NCI-H1436 (cell line): ENCODE results near the gene FOXC2.

Experiments
- DNase-seq: peaks from one replicate; lab custom pipeline; 2025; lab: John Stamatoyannopoulos, UW

Gene FOXC2

DNA sequence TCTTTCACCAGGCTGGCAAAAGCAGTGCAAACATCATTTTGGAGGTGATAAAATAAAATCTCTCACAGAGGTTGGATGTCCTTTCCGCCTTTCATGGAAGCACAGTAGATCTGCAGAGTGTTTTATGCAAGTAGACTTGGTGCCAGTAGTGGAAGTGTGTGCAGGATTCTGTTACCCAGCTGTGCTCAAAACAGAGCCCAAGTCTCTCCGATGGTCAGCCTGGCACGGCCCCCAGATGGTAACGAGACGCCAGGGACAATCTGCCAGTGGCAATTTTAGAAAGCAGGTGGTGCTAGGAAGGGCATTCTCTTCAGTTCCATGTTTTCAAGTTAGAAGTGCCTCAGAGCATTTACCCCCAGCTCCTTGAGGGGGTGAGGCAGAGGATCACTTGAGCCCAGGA is 10.1 kb upstream of the FOXC2 start:
- no peak for DNase-seq

- DNase-seq: no peak
These were observed 9.0 kb upstream of the FOXC2 start for GRCh38 chr16:86557587-86557986.

DNA sequence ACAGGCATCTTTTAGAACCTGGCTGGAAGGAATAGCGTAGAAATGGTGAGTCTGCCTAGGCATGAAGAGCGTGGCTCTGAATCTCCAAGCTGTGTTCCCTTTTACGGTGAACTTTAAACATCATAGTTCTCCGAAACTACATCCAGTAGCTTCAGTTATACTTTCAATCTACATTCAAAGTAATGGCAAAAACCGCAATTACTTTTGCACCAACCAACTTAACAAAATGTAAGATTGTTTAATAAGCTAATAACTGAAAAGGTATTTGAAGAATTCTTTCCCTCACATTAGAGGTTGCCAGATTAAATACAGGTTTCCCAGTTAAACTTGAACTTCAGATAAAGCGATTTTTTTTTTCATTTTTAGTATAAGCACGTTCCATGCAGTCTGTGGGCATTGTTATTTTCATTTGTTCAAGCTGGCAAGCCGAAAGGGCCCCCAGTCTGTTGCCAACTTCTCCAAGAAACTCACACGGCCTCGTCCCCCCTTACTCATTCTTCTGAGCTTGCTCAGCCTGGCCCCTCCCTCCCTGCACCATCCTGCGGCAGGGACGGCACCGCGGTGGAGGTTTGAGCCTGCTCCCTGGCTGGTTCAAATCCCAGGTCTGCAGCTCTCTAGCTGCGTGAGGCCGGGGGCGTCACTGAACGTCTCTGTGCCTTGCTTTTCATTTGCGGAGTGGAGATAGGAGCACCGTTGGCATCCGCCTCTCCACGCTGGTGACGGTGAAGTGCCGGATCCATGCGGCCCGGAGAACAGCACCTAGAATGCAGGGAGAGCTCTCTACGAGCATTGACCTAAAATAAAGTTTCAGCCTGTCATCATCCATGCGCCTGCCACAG is 8.1 kb upstream of the FOXC2 start:
- no peak for DNase-seq

DNA sequence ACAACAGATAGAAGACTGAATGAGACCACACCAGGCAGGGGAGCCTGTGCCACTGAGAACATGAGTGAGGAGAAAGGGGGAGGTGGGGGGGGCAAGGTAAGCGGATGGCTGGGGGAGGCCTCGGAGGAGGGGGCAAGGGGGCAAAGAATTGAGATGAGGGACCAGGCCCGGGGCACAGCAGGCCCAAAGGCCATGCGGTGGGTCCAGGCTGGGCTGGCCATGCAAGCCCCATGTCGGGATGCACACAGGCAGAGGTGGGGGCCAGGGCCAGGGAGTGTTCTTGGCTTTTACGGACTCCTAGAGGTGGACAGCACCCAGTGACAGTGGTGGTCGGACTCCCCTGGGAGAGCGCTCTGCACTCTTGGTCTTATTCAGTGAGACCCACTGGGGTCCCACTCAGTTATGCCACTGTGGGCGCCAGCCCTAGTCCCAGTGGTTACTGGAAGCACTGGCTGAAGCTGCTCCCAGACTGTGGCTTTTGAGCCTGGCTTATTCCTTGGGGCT is 6.8 kb upstream of the FOXC2 start:
- no peak for DNase-seq

GRCh38 chr16:86562356-86562755 is 4.3 kb upstream of the FOXC2 start:
- DNase-seq: no peak

- DNase-seq: peak; percentile 83
These were observed 2.9 kb upstream of the FOXC2 start for GRCh38 chr16:86563469-86564345.

GRCh38 chr16:86565181-86565631 is 1.4 kb upstream of the FOXC2 start:
- no peak for DNase-seq

GRCh38 chr16:86565644-86566511 is 751 bp upstream of the FOXC2 start:
- no peak for DNase-seq

DNA sequence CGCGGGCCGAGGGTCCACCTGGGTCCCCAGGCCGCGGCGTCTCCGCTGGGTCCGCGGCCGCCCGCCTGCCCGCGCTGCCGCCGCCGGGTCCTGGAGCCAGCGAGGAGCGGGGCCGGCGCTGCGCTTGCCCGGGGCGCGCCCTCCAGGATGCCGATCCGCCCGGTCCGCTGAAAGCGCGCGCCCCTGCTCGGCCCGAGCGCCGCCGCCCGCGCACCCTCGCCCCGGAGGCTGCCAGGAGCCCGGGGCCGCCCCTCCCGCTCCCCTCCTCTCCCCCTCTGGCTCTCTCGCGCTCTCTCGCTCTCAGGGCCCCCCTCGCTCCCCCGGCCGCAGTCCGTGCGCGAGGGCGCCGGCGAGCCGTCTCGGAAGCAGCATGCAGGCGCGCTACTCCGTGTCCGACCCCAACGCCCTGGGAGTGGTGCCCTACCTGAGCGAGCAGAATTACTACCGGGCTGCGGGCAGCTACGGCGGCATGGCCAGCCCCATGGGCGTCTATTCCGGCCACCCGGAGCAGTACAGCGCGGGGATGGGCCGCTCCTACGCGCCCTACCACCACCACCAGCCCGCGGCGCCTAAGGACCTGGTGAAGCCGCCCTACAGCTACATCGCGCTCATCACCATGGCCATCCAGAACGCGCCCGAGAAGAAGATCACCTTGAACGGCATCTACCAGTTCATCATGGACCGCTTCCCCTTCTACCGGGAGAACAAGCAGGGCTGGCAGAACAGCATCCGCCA is 504 bp downstream of the FOXC2 start:
- DNase-seq: no peak

GRCh38 chr16:86567701-86568581 is 1.3 kb downstream of the FOXC2 start:
- no peak for DNase-seq

DNA sequence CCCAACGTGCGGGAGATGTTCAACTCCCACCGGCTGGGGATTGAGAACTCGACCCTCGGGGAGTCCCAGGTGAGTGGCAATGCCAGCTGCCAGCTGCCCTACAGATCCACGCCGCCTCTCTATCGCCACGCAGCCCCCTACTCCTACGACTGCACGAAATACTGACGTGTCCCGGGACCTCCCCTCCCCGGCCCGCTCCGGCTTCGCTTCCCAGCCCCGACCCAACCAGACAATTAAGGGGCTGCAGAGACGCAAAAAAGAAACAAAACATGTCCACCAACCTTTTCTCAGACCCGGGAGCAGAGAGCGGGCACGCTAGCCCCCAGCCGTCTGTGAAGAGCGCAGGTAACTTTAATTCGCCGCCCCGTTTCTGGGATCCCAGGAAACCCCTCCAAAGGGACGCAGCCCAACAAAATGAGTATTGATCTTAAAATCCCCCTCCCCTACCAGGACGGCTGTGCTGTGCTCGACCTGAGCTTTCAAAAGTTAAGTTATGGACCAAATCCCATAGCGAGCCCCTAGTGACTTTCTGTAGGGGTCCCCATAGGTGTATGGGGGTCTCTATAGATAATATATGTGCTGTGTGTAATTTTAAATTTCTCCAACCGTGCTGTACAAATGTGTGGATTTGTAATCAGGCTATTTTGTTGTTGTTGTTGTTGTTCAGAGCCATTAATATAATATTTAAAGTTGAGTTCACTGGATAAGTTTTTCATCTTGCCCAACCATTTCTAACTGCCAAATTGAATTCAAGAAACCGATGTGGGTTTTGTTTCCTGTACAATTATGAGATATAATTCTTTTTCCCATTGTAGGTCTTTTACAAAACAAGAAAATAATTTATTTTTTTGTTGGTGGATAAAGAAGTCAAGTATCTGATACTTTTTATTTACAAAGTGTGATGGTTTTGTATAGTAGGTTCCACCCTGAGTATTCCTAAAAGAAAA is 2.3 kb downstream of the FOXC2 start:
- no peak for DNase-seq

DNA sequence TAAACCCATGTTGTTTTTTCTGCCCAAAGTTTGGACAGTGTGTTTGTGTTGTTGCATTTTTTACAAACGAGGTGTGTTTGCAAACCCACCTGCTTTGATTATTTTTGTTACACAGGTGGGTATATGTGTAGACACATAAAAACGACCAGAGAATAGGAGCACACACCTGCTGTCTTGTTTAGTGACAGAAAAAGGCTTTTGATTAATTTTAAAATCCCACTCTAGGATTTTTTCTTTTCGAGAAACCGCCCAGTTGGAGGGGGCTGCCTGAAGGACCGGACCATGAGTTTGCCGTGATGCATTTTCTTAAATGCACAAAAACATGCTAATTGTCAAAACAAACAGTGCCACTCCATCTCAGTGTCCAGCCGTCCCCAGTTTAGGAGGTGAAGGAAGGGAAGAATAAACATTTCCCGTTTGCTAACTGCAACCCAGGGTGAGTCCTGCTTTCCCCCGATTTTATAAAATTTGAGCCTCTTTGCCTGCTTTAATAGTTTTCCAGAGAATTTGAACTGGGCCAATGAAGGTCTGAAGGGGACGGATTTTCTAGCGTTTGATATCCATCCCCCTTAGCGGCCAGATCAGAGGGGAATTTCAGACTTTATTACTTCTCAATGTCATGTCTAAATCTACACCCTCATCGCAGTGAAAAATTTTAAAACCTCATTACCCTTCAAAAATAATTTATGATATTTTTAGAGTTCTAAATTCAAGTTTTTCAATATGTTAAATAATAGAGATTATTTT is 3.2 kb downstream of the FOXC2 start:
- no peak for DNase-seq

GRCh38 chr16:86570558-86571529 is 4.2 kb downstream of the FOXC2 start:
- no peak for DNase-seq

- DNase-seq: no peak
These were observed 4.9 kb downstream of the FOXC2 start for GRCh38 chr16:86571530-86571915.

DNA sequence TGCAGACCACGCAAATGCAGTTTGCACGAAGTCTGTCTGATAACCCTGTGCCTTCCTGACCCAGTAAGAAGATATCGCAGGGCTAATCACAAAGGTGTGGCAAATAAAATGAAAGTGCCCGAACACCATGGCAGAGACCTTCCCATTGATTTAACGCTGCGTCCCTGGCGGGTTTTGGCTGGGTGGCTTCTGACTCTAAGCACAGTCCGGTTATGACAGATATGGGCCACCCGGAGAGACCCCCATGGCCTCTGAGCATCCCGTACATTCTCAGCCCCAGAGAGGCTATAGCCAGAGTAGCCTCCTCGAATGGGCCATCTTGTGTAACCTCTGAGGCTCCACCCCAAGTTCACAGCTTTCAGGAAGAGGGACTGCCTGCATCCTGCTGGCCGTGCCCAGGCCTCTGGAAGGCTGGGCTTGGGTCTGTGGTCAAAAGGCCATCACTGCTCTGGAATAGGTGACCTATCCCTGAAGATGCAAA is 5.5 kb downstream of the FOXC2 start:
- DNase-seq: no peak

DNA sequence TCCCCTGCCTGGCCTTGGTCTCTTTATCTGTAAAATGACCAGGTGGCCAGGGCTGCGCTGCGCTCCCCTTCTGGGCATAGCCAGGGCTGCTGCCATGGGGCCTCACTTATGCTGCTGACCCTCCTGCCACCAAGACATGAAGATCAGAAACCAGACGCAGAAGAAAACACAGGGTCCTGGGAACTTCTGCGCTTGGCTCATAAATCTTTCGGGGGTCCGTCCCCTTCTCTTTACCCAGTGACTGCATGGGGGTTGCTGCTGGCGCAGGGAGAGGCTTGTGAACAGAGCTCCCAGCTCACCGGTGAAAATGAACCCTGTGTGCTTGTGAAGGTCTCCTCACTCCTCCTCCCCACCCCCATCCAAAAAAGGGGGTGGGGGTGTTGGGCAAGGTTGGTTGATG is 6.0 kb downstream of the FOXC2 start:
- no peak for DNase-seq

- DNase-seq: no peak
These were observed 6.6 kb downstream of the FOXC2 start for GRCh38 chr16:86573215-86573614.
